GM06990 (cell line): ENCODE measurements around the gene ADCY3.
"Not testable (repeated sequence)": the region's sequence is repeated elsewhere in the genome, so short reads cannot be mapped to it uniquely, and the experiment has no call there.

ENCODE experiments used
- DNase-seq: peaks from one replicate; pipeline ENCODE4 v3.0.0-alpha.2; 2011; ENCODE audit not compliant: insufficient read length; ENCODE audit errors: extremely low read depth
- H3K27me3 ChIP-seq: replicated peaks from 2 replicates; pipeline ENCODE4 v1.6.0; 2011; ENCODE audit warnings: low read length; ENCODE audit not compliant: control insufficient read depth, insufficient read depth
- H3K36me3 ChIP-seq: 2 replicates; pipeline ENCODE4 v1.5.1; 2011; ENCODE audit warnings: low read length; ENCODE audit not compliant: control insufficient read depth, insufficient read depth
- H3K4me3 ChIP-seq: replicated peaks from 2 replicates; pipeline ENCODE4 v1.5.1; 2011; ENCODE audit warnings: low read depth, mild to moderate bottlenecking, control low read depth, low read length
- TF ChIP-seq, protein P1 (sequence below): IDR thresholded peaks from 2 replicates; pipeline ENCODE4 v1.5.1; 2011; ENCODE audit warnings: low read length, control low read depth, mild to moderate bottlenecking, inconsistent platforms; ENCODE audit not compliant: insufficient read depth, poor library complexity, severe bottlenecking

Gene ADCY3

DNA sequence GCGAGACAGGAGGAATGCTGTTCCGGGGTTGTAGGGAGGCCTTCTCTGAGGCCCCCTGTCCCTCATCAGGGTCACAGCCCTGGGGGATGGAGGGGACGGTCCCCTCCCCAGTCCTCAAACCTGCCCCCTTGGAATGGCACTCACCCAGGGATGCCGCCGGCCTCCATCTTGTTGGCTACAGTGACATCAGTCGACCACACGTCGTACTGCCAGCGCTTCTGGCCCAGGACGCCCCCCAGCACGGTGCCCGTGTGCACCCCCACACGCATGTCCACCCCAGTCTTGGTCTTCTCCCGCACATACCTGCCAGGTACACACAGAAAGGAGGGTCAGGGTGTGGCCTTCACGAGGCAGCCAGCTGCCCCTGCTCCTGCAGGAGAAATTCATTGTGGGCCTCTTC is 80.3 kb downstream of the ADCY3 start:
- no peaks in the 10 kb centered on the region for H3K27me3 ChIP-seq
- no peak for DNase-seq
- H3K4me3 ChIP-seq = no peak overlapping the region
- H3K36me3 ChIP-seq = peaks cover 29% of the 10 kb centered on the region
- TF ChIP-seq, protein P1, sequence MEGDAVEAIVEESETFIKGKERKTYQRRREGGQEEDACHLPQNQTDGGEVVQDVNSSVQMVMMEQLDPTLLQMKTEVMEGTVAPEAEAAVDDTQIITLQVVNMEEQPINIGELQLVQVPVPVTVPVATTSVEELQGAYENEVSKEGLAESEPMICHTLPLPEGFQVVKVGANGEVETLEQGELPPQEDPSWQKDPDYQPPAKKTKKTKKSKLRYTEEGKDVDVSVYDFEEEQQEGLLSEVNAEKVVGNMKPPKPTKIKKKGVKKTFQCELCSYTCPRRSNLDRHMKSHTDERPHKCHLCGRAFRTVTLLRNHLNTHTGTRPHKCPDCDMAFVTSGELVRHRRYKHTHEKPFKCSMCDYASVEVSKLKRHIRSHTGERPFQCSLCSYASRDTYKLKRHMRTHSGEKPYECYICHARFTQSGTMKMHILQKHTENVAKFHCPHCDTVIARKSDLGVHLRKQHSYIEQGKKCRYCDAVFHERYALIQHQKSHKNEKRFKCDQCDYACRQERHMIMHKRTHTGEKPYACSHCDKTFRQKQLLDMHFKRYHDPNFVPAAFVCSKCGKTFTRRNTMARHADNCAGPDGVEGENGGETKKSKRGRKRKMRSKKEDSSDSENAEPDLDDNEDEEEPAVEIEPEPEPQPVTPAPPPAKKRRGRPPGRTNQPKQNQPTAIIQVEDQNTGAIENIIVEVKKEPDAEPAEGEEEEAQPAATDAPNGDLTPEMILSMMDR = no peak

DNA sequence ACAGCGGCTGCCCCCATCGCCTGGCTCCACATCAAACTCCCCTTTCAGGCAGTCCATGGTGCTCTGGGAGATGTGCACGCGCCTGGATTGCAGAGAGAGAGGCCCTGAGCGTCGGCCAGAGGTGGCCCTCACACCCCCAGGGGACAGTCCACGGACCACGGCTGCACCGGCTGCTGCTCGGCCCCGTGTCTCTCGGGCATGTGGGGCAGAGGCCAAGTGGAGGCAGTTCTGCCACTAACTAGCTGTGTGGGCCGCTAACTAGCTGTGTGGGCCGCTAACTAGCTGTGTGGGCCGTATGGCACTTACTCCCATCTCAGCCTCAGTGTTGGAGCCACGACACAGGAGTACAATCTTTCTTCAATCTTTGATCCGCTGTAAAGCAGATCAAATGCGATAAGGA is 81.5 kb downstream of the ADCY3 start:
- TF ChIP-seq, protein P1 = no peak

DNA sequence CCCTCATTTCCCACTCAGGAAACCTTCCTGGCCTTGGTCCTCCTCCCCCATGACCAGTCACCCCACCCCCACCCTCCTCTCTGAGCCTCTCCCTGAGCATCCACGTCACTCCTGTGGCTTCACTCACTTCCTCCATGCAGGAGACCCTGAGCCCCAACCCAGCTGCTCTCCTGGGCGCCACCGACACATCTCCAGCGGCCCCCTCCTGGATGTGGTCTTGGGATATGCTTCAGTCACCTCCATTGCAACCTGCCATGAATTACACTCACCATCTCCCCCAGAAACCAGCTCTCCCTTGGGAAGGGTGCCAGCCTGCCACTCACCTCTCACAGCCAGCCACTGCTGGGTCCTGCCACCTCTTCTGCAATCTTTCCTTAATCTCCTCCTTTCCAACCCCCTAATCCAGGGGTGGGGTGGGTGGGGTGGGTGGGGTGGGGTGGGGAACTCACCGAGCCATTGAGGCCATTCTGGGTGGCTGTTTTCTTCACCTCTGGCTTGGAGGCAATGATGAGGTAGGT is 82.0 kb downstream of the ADCY3 start:
- H3K36me3 ChIP-seq = peaks cover 36% of the 10 kb centered on the region
- H3K4me3 ChIP-seq = no peak overlapping the region
- TF ChIP-seq, protein P1 = no peak
- no peak for DNase-seq
- no peaks in the 10 kb centered on the region for H3K27me3 ChIP-seq

More for the DNA sequence above, 81.5 kb downstream of the ADCY3 start:
- Histone ChIP-seq H3K27me3 (no peaks in the 10 kb centered on the region), H3K4me3 (no peak overlapping the region), H3K36me3 (peaks cover 35% of the 10 kb centered on the region)
- no peak for DNase-seq

DNA sequence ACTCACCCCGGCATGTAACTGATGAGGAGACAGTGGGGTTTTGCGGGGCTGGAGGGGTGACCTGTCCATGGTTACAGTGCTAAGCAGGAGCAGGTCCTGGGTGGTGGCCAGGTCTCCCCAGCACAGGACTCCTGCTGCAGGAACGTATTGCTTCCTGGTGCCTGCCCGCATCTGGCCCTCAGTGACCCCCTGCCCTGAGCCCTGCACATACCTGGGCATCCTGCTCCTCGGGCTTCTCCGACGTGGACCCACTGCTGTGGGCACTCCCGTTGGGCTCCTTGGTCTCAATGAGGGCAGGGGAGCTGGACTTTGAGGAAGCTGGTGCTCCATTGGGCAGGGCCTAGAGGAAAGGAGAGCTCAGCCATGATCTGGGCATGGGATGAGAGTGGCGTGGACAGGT is 83.3 kb downstream of the ADCY3 start:
- H3K4me3 ChIP-seq = no peak overlapping the region
- TF ChIP-seq, protein P1 = no peak
- no peaks in the 10 kb centered on the region for H3K27me3 ChIP-seq
- peaks cover 30% of the 10 kb centered on the region for H3K36me3 ChIP-seq
- DNase-seq = no peak

DNA sequence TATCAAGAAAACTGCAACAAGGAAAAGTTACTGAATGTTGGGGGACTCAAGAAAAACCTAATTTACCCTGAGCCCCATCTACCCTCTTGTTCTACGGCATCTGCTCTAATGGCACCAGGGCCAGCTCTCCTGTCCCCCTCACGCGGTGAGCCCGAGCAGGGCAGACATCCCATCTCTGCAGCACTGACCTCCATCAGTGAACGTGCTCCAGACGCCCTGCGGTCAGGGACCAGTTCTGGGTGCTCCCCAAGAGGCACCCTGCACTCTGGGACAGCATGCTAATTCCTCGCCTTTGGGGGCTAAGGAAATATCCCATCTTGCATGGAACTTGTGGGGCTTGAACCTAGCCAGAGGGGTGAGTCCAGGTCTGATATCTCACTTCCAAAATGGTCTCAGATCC is 83.8 kb downstream of the ADCY3 start:
- Histone ChIP-seq H3K27me3 (no peaks in the 10 kb centered on the region), H3K36me3 (peaks cover 31% of the 10 kb centered on the region), H3K4me3 (no peak overlapping the region)
- TF ChIP-seq, protein P1 = no peak
- no peak for DNase-seq

DNA sequence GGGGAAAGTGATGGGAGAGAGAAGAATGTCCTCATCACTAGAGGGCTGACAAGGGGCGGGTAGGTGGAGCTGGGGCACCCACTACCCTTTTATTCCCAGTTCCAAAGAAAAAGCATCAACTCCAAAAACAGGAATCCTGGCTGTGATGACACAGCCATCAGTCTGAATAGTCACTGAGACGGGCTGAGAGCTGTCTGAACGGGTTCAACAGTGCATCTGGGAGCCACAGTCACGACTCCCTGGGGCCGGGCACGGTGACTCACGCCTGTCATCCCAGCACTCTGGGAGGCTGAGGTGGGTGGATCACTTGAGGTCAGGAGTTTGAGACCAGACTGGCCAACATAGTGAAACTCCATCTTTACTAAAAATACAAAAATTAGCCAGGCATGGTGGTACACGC is 84.6 kb downstream of the ADCY3 start:
- H3K4me3 ChIP-seq, H3K27me3 ChIP-seq, DNase-seq: not testable (repeated sequence)
- H3K36me3 ChIP-seq = peaks cover 30% of the 10 kb centered on the region
